ENCODE data around the gene SERPINI2. TPM values are rescaled to one million over a fixed set of nuclear protein-coding genes. Genes with fewer than 3 reads are reported as not detected.
A peak's percentile ranks its signal among the peaks of the same experiment; 100 is the strongest.

Gene SERPINI2
- total RNA-seq, 1 donor from 2014 or later = 0.70 TPM

GRCh38 chr3:167409611-167410010, 64.2 kb downstream of the SERPINI2 start:
- H3K9me3 Mint-ChIP-seq = no peaks in the 10 kb centered on the region
- no peaks in the 10 kb centered on the region for H3K36me3 Mint-ChIP-seq
- no peaks in the 10 kb centered on the region for H3K4me1 Mint-ChIP-seq (ENCODE audit: unreplicated experiment)
- DNase-seq (ENCODE audit: extremely low spot score, unreplicated experiment) = no peak
- H3K4me3 Mint-ChIP-seq = no peak overlapping the region
- no peak overlapping the region for H3K27ac Mint-ChIP-seq
- TF ChIP-seq CTCF (conservative IDR thresholded peaks at IDR 0.05) = no peak
- H3K27me3 Mint-ChIP-seq = no peaks in the 10 kb centered on the region

GRCh38 chr3:167406876-167407492, 66.9 kb downstream of the SERPINI2 start:
- DNase-seq (ENCODE audit: extremely low spot score, unreplicated experiment) = no peak
- Mint-ChIP-seq H3K36me3 (no peaks in the 10 kb centered on the region), H3K9me3 (no peaks in the 10 kb centered on the region)

GRCh38 chr3:167397826-167398225, 76.0 kb downstream of the SERPINI2 start:
- H3K27ac Mint-ChIP-seq = no peak overlapping the region
- TF ChIP-seq CTCF (conservative IDR thresholded peaks at IDR 0.05) = no peak

More at GRCh38 chr3:167406876-167407492, 66.9 kb downstream of the SERPINI2 start:
- no peak overlapping the region for H3K27ac Mint-ChIP-seq
- peak; percentile 80 for TF ChIP-seq CTCF (conservative IDR thresholded peaks at IDR 0.05)
- no peaks in the 10 kb centered on the region for H3K4me1 Mint-ChIP-seq (ENCODE audit: unreplicated experiment)
- no peak overlapping the region for H3K4me3 Mint-ChIP-seq
- H3K27me3 Mint-ChIP-seq = no peaks in the 10 kb centered on the region

GRCh38 chr3:167396075-167396474, 77.8 kb downstream of the SERPINI2 start:
- Mint-ChIP-seq H3K27me3 (peaks cover 9% of the 10 kb centered on the region), H3K9me3 (no peaks in the 10 kb centered on the region), H3K4me1 (ENCODE audit: unreplicated experiment) (no peaks in the 10 kb centered on the region), H3K4me3 (no peak overlapping the region), H3K36me3 (no peaks in the 10 kb centered on the region), H3K27ac (no peak overlapping the region)
- no peak for DNase-seq (ENCODE audit: extremely low spot score, unreplicated experiment)
- no peak for TF ChIP-seq CTCF (conservative IDR thresholded peaks at IDR 0.05)

More at GRCh38 chr3:167397826-167398225, 76.0 kb downstream of the SERPINI2 start:
- H3K9me3 Mint-ChIP-seq = no peaks in the 10 kb centered on the region
- H3K4me3 Mint-ChIP-seq = no peak overlapping the region
- no peak for DNase-seq (ENCODE audit: extremely low spot score, unreplicated experiment)
- H3K27me3 Mint-ChIP-seq = peaks cover 5% of the 10 kb centered on the region
- no peaks in the 10 kb centered on the region for H3K4me1 Mint-ChIP-seq (ENCODE audit: unreplicated experiment)
- H3K36me3 Mint-ChIP-seq = no peaks in the 10 kb centered on the region

GRCh38 chr3:167394003-167394402, 79.8 kb downstream of the SERPINI2 start:
- no peaks in the 10 kb centered on the region for H3K9me3 Mint-ChIP-seq
- peaks cover 9% of the 10 kb centered on the region for H3K27me3 Mint-ChIP-seq
- no peak overlapping the region for H3K4me3 Mint-ChIP-seq
- TF ChIP-seq CTCF (conservative IDR thresholded peaks at IDR 0.05) = peak; percentile 39
- no peaks in the 10 kb centered on the region for H3K4me1 Mint-ChIP-seq (ENCODE audit: unreplicated experiment)
- DNase-seq (ENCODE audit: extremely low spot score, unreplicated experiment) = no peak
- H3K27ac Mint-ChIP-seq = no peak overlapping the region
- no peaks in the 10 kb centered on the region for H3K36me3 Mint-ChIP-seq

Other genes starting within 250 kb of the SERPINI2 start
- 1.0 and 3.8 TPM in 2 replicates for gene ZBBX, start 93.7 kb downstream of the SERPINI2 start, total RNA-seq (ENCODE audit: low replicate concordance)
- gene WDR49, start 179.9 kb upstream of the SERPINI2 start, total RNA-seq (ENCODE audit: low replicate concordance) = 0.48 and 1.2 TPM in 2 replicates

All from type B pancreatic cell (in vitro differentiated cells).